CD14-positive monocyte (primary cell): ENCODE data around the gene LRTM2. TPM values are rescaled to one million over a fixed set of nuclear protein-coding genes. Genes with fewer than 3 reads are reported as not detected.

ENCODE experiments used
- DNase-seq, 3 donors: peaks; one replicate each; pipeline ENCODE4 v3.0.0-alpha.2; 2011 to 2022
- H2AFZ ChIP-seq: 2 replicates; pipeline ENCODE4 v1.6.0; 2012; ENCODE audit warnings: mild to moderate bottlenecking, low read depth, low read length, inconsistent platforms; ENCODE audit not compliant: insufficient read depth, poor library complexity, severe bottlenecking
- H3K27ac ChIP-seq, 2 donors: 1 replicate in 1 of 2; 2 replicates in 1 of 2; pipeline ENCODE4 v1.5.1; 2012 to 2013; ENCODE audit warnings: low read length in 2 of 2, control low read depth in 1 of 2, inconsistent platforms in 1 of 2, low read depth in 1 of 2, mild to moderate bottlenecking in 1 of 2
- H3K27me3 ChIP-seq, 2 donors: one replicate each; pipeline versions ENCODE4 v1.6.0 to v1.6.1; 2011 to 2013; ENCODE audit warnings: low read length in 2 of 2; ENCODE audit not compliant: control insufficient read depth in 2 of 2, insufficient read depth in 2 of 2
- H3K36me3 ChIP-seq, 2 donors: replicated peaks in 1 of 2; 1 replicate in 1 of 2; 2 replicates in 1 of 2; pipeline versions ENCODE4 v1.5.1 to v1.6.1; 2012 to 2013; ENCODE audit warnings: low read length in 2 of 2, control low read depth in 1 of 2, inconsistent platforms in 1 of 2, mild to moderate bottlenecking in 1 of 2; ENCODE audit not compliant: insufficient read depth in 2 of 2, control insufficient read depth in 1 of 2
- H3K4me1 ChIP-seq, 2 donors: 1 replicate in 1 of 2; 2 replicates in 1 of 2; pipeline versions ENCODE4 v1.5.1 to v1.6.1; 2012 to 2013; ENCODE audit warnings: low read length in 2 of 2, control low read depth in 1 of 2, inconsistent platforms in 1 of 2, mild to moderate bottlenecking in 1 of 2, moderate library complexity in 1 of 2; ENCODE audit not compliant: insufficient read depth in 2 of 2, control insufficient read depth in 1 of 2
- H3K4me2 ChIP-seq: replicated peaks from 2 replicates; pipeline ENCODE3; 2012; ENCODE audit warnings: low read length, moderate library complexity, mild to moderate bottlenecking; ENCODE audit not compliant: poor library complexity, severe bottlenecking; ENCODE audit errors: extremely low read depth
- H3K4me3 ChIP-seq, 3 experiments: fragments of 200-600 bp in 1 of 3; sonication (generic) in 1 of 3; replicated peaks in 1 of 3; 1 replicate in 2 of 3; 2 replicates in 1 of 3; pipeline ENCODE4 v1.5.1; 2011 to 2013; ENCODE audit warnings: low read length in 3 of 3, mild to moderate bottlenecking in 3 of 3, control low read depth in 2 of 3, low read depth in 2 of 3, inconsistent platforms in 1 of 3, moderate library complexity in 1 of 3
- H3K79me2 ChIP-seq: 2 replicates; pipeline ENCODE4 v1.6.0; 2012; ENCODE audit warnings: mild to moderate bottlenecking, control low read depth, inconsistent platforms, low read length, moderate library complexity; ENCODE audit not compliant: insufficient read depth
- H3K9ac ChIP-seq: 2 replicates; pipeline ENCODE4 v1.6.0; 2017; ENCODE audit warnings: low read length, mild to moderate bottlenecking; ENCODE audit not compliant: insufficient read depth, poor library complexity, severe bottlenecking
- H3K9me3 ChIP-seq, 2 donors: replicated peaks in 1 of 2; 1 replicate in 1 of 2; 2 replicates in 1 of 2; pipeline versions ENCODE4 v1.5.1 to v1.6.1; 2012 to 2013; ENCODE audit warnings: low read length in 2 of 2, control low read depth in 1 of 2; ENCODE audit not compliant: control insufficient read depth in 1 of 2, insufficient read depth in 1 of 2
- H4K20me1 ChIP-seq: 2 replicates; pipeline ENCODE4 v1.6.0; 2012; ENCODE audit warnings: mild to moderate bottlenecking, low read length, control low read depth, moderate library complexity; ENCODE audit not compliant: insufficient read depth
- H3K27ac Mint-ChIP-seq, 7 donors: one replicate each; pipeline ENCODE4 v1.8.0; 2020; ENCODE audit warnings: mild to moderate bottlenecking in 7 of 7, mixed read lengths in 7 of 7, moderate library complexity in 6 of 7, inconsistent platforms in 2 of 7
- H3K27me3 Mint-ChIP-seq, 3 donors: one replicate each; pipeline ENCODE4 v1.8.0; 2021 to 2022; ENCODE audit warnings: low read depth in 3 of 3, mild to moderate bottlenecking in 3 of 3, mixed read lengths in 3 of 3, moderate library complexity in 3 of 3, inconsistent platforms in 1 of 3
- H3K36me3 Mint-ChIP-seq, 2 donors: one replicate each; pipeline ENCODE4 v1.8.0; 2020; ENCODE audit warnings: mixed read lengths in 2 of 2, inconsistent platforms in 1 of 2, mild to moderate bottlenecking in 1 of 2
- H3K4me1 Mint-ChIP-seq: one replicate; pipeline ENCODE4 v1.8.0; 2020; ENCODE audit warnings: mild to moderate bottlenecking, mixed read lengths
- H3K4me3 Mint-ChIP-seq, 2 donors: one replicate each; pipeline ENCODE4 v1.8.0; 2020; ENCODE audit warnings: mild to moderate bottlenecking in 2 of 2, mixed read lengths in 2 of 2, moderate library complexity in 1 of 2
- H3K9me3 Mint-ChIP-seq, 7 donors: one replicate each; pipeline ENCODE4 v1.8.0; 2020 to 2022; ENCODE audit warnings: mixed read lengths in 7 of 7, mild to moderate bottlenecking in 6 of 7, moderate library complexity in 6 of 7, inconsistent platforms in 2 of 7
- CTCF ChIP-seq: fragments of 200-600 bp; IDR thresholded peaks from one replicate; pipeline ENCODE4 v1.8.0; 2022; ENCODE audit warnings: antibody characterized with exemption, mild to moderate bottlenecking
- WGBS: methylation state at CpG from one replicate; pipeline ENCODE4 v1.1.5; 2013; ENCODE audit warnings: missing lambda C conversion rate; ENCODE audit not compliant: insufficient coverage; 5-methylcytosine and 5-hydroxymethylcytosine counted together
- intact Hi-C, 2 donors: fragments of 100-400 bp; cut with micrococcal nuclease; formaldehyde crosslinking; loops; one replicate each; pipeline versions ENCODE4 v1.15.0 to v1.15.1; 2023
- polyA plus RNA-seq, 3 donors: library from polyadenylated mRNA; depleted of rRNA in 1 of 3; unstranded in 2 of 3; stranded (reverse) in 1 of 3; fragments of 300-500 nt in 2 of 3; fragments of >200 nt in 1 of 3; fragmentation: Illumina TruSeq in 2 of 3; gene quantifications; 1 replicate in 2 of 3; 2 replicates in 1 of 3; pipeline ENCODE4 v1.2.3, GENCODE V29; 2012 to 2021

Gene LRTM2
- polyA plus RNA-seq, 3 donors: not detected

GRCh38 chr12:1846421-1847405, 26.3 kb downstream of the LRTM2 start:
- peaks cover 10 to 12% of the 10 kb centered on the region in 2 donors for H3K4me1 ChIP-seq
- Mint-ChIP-seq H3K4me3 (no peak overlapping the region), H3K27me3 (peaks cover 0 to 5% (median 4%) of the 10 kb centered on the region in 3 donors), H3K4me1 (peaks cover 12% of the 10 kb centered on the region), H3K9me3 (peaks cover 0 to 1% (median 0%) of the 10 kb centered on the region in 7 donors), H3K27ac (no peak overlapping the region), H3K36me3 (no peaks in the 10 kb centered on the region)
- intact Hi-C loops: no loop called here
- no peaks in the 10 kb centered on the region for H3K79me2 ChIP-seq
- 90% methylated on average over 15 of the region's 24 CpGs for WGBS
- H3K9me3 ChIP-seq: no peaks in the 10 kb centered on the region
- no peak for TF ChIP-seq CTCF
- no peak overlapping the region for H2AFZ ChIP-seq
- H3K9ac ChIP-seq: no peak overlapping the region
- no peaks in the 10 kb centered on the region for H3K36me3 ChIP-seq
- no peak overlapping the region for H3K27ac ChIP-seq
- no peak overlapping the region for H3K4me3 ChIP-seq
- DNase-seq: no peak
- H3K27me3 ChIP-seq: no peaks in the 10 kb centered on the region
- H4K20me1 ChIP-seq: no peaks in the 10 kb centered on the region
- H3K4me2 ChIP-seq: no peak overlapping the region

- H3K4me3 Mint-ChIP-seq: no peak overlapping the region
- Histone ChIP-seq H3K4me1 (peaks cover 5% of the 10 kb centered on the region in 2 donors), H4K20me1 (no peaks in the 10 kb centered on the region), H3K36me3 (no peaks in the 10 kb centered on the region), H3K27me3 (no peaks in the 10 kb centered on the region), H2AFZ (no peak overlapping the region), H3K4me3 (no peak overlapping the region), H3K79me2 (no peaks in the 10 kb centered on the region), H3K4me2 (no peak overlapping the region), H3K9ac (no peak overlapping the region), H3K9me3 (no peaks in the 10 kb centered on the region), H3K27ac (no peak overlapping the region)
- peaks cover 0 to 1% (median 0%) of the 10 kb centered on the region in 7 donors for H3K9me3 Mint-ChIP-seq
- no peak for TF ChIP-seq CTCF
- peaks cover 6% of the 10 kb centered on the region for H3K4me1 Mint-ChIP-seq
- DNase-seq: no peak
- intact Hi-C loops: no loop called here
- peaks cover 0 to 5% (median 4%) of the 10 kb centered on the region in 3 donors for H3K27me3 Mint-ChIP-seq
- WGBS: 80% methylated on average over 1 of the region's 4 CpGs
- no peaks in the 10 kb centered on the region for H3K36me3 Mint-ChIP-seq
- no peak overlapping the region for H3K27ac Mint-ChIP-seq
These were observed 27.0 kb downstream of the LRTM2 start for GRCh38 chr12:1847411-1847810.
